Limb (tissue), 2 donors: ENCODE measurements around the gene ZFP36L2.

Experiments
- DNase-seq, 2 donors: peaks; one replicate each; pipeline ENCODE4 v3.0.0-alpha.2; 2016; ENCODE audit errors: extremely low spot score in 2 of 2

Gene ZFP36L2

DNA sequence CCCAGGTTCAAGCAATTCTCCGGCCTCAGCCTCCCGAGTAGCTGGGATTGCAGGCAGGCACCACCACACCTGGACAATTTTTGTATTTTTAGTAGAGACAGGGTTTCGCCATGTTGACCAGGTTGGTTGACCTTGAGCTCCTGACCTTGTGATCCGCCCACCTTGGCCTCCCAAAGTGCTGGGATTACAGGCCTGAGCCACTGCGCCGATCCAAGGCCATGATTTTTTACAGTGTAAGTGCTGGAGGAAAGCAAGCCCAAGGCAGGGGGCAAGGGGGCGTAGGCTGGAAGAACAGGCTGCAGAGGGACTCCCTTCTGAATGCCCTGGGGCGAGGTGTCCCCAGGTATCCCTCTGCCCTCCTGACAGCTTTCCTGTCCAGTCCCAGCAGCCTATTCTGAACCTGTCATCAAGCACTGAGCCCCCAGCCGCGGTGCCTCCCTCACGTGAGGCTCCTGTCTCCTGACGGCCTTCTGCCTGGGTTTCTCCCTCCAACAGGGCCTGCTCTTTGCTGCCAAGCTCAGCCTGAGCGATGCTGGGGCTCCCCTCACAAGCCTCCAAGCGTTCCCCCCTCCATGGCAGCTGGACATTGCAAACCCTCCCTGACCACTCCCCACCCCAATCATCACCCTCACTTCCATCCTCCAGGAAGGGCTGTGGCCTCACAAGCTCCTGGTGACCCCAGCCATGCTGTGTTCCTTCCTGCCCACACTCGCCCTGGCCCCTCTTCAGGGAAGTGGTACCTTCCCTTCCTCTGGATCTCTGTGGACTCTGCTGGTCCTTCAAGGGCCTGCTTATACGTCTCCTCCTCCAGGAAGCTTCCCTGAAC, 37.6 kb downstream of the ZFP36L2 start:
- no peak for DNase-seq

DNA sequence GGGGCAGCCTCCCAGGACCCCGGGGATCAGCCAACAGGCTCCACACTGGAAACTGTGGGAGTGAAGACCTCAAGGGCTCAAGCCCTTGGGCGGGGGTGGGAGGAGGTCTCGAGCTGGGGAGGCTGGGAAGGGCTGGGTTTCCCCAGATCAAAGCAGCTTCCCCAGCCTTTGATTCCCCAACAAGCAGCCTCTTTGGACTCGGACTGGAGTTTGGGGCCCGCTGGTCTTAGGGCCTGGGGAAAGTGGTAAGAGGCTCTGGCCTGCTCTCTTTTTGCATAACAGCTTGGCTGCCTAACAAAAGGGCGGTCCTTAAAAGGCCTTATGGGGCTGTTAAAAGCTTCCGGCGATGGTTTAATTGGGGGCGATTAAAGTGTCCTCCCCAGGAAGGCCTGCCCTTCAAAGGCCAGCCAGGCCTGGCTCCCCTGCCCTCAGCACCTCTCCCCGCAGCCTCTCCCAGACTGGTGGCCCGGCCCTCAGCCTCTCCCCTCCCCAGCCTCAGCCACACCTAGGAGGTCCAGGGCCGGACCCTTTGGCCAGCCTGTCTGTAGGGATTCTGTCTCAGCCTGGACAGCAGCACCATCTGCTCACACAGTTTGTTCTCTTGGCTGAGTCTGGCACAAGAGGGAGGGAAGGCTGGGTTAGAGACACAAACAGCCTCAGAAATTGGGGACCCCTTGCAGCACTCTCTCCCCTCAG, 39.6 kb downstream of the ZFP36L2 start:
- no peak for DNase-seq

DNA sequence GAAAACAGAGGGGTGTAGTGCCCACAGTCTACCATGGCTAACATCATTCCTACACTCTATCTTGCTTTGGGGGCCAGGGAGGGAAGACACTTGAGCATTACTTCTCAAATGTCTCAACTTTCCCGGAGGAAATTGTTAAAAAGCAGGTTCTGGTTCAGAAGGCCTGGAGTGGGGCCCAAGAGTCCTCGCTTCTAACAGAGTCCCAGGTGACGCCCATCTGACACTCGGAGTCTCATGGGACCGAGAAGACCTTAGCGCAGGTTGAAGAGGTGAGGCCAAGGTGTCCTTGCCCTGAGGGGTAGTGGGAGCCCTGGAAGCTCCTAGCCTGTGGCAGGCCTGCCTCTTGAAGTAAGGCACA, 40.1 kb downstream of the ZFP36L2 start:
- DNase-seq: no peak

DNA sequence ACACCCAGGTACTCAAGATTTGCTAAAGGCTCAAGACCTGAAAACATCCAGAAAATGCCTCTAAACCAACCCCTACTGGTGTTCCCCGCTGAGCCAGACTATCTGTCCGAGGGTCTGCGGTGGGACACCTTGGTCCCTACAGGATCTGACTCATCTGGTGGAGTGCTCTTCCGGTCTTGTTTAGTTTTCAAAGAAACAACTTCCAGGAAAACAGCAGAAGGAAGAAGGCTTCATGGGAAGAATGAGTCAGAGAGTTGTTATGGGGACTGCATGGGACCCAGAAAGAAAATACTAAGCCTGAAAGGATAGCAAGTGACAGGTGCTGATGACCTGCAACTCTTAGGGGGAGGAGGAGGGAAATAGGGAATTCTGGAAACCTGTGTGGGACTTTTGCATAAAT, 41.3 kb downstream of the ZFP36L2 start:
- DNase-seq: no peak

DNA sequence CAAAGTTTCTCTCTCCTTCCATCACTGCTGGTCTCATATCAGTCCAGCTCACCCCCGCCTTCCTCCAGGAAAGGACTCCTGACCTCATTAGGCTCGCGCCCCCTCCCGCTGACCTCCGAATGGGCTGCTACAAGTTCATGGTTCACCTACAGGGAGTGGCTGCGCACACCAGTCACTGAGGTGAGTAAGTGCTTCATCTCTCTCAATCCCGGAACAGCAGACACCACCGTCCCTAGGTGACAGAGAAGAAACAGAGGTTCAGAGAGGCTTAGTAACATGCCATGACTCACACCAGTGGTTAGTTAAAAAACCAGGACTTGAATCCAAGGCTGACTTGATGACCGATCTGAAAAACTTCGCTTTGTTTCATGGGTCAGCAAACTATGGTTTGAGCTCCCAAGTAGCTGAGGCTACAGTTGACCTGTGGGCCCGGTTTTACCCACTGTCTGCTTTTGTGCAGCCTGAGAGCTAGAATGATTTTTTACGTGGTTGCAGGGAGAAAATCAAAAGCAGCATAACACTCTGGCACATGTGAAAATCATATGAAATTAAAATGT, 42.0 kb downstream of the ZFP36L2 start:
- no peak for DNase-seq

DNA sequence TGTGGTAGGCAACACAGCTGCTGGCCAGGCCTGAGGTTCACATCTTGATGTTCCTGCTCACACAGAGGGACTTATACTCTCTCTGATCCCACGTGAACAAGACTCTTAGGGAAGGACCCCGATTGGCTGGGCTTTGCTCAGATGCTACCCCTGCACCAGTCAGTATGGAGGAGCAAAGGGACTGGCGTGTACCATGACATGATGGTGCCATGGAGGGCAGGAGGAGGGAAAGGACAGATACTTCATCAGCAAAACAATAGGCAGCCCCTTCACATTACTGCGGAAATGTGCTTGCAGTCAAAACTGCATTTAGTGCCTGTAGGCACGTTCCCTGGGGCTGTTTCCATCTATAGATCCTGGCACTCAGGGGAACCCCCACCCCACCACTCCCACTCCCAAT, 42.7 kb downstream of the ZFP36L2 start:
- no peak for DNase-seq

DNA sequence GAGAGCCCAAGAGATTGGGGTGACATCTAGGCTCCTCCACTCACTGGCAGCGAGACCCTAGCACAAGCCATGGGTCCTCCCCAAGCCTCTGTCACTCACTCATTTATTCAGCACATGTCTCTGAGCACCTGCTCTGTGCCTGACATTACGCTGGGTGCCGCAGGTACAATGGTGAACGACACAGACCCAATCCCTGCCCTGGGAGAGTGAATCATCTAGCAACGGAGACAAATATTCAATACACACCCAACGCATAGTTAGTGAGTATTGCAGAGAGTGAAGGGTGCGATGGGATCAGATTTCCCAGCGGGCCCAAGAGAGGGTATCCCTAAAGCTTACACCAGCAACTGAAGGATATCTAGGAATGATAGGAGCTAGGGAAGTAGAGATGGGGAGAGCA, 45.5 kb downstream of the ZFP36L2 start:
- no peak for DNase-seq

DNA sequence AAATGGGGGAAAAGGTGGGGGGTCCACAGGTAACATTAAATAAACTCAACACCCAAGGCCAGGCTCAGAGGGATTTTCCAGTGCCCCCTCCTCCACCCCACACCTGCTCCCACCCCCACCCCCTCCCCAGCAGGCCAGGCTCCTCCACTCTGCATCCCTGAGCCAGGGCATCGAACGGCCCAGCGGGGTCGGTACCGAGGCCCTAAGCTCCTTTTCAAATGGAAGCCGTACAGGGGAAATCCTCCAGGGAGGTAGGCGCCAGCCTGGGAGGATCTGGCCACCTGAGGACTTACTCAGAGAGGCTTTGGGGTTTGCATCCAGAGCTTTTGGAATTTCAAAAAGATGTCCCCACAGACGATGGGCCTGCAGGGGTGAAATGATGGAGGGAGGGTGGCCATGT, 46.5 kb downstream of the ZFP36L2 start:
- DNase-seq: no peak

DNA sequence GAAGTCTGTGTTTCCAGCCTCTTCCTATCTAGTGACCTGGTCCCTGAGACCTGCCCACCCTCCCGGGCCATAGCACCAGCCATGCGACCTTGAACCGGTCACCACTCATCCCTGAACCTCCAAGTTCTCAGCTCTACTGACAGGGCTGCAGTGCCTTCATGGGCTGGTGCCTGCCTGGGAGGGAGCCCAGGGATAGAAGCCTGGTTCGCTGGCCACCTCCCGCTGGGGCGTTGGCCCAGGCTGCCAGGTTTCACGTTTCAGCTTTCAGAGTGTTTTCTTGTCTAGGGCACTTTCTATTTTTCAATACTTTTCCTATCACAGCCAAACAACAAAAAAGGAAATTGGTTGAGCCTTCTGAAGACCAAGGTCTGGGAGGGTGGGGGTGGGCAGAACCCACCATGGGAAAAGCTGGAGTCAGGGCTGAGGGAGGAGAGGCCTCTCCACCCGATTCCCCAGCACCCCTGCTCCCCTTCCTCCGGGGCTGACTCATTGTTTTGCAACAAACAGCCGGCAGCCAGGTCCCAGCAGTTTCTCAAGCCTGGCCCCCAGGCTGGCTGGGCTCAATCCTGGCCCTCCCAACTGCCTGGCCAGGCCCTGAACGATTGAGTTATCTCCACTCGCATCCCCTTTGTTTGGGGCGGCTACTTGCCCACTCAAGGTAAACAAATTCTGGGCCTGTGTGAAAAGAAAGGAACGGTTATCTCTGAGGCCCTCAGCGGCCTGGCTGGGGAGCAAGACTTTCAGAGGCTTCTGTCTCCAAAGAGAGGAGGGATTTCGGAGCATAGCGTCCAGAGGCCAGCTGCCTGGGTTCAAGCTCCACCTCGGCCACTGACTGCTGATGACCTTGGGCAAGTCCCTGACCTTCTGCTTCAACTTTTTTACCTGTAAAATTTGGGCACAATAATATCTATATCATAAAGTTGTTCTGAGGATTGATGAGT, 47.5 kb downstream of the ZFP36L2 start:
- DNase-seq: peak in 1 of 2 donors; percentile 64

DNA sequence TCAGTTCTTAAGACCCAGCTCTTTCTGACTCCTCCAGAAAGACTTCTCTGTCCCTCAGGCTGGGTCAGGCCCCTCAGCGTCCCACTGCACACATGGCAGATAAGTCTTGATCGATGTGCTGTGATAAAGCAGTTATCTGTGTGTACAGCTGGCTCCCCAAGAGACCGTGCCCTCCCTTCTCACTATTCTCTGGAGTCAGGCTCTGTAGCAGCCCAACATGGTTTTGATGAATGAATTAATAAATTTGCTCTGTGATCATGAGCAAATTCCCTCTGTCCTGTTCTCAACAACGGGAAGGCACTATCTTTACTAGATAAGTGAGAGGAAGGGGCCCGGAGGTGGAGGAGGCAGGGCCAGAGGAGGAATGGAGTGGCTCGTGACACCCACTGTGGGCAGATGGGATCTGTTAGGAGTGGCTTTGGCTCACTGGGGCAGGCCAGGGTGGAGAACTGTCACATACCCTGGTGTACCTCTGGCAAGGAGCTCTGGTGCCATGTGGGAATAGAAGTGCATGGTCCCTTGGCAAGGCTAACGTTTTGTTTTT, 48.3 kb downstream of the ZFP36L2 start:
- DNase-seq: no peak

DNA sequence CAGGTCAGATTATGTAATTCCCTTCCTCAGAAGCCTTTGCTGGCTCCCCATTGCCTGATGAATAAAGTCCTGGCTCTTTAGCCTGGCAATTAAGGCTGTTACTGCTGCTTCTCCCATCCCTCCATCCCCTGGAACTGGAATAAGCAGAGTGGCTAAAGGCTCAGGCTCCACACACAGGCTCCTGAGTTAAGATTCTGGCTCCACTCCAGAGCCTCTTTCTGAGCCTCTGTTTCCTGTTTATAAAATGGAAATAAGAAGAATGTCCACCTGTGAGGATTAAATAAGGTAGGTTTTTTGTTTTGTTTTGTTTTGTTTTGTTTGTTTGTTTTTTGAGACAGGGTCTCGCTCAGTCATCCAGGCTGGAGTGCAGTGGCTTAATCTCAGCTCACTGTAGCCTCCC, 50.0 kb downstream of the ZFP36L2 start:
- no peak for DNase-seq

DNA sequence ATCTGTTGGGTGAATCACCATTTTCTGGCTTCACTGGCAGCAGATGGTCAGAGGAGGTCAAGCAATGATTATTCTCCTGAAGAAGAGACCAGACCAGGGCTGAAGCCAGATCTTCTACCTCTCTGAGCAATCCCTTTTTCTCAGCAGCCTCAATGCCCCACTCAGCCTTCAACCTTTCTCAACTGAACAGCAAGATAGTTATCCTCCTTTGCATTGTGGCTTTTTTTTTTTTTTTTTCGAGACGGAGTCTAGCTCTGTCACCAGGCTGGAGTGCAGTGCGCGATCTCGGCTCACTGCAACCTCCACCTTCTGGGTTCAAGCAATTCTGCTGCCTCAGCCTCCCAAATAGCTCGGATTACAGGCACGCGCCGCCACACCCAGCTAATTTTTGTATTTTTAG, 50.5 kb downstream of the ZFP36L2 start:
- no peak for DNase-seq

DNA sequence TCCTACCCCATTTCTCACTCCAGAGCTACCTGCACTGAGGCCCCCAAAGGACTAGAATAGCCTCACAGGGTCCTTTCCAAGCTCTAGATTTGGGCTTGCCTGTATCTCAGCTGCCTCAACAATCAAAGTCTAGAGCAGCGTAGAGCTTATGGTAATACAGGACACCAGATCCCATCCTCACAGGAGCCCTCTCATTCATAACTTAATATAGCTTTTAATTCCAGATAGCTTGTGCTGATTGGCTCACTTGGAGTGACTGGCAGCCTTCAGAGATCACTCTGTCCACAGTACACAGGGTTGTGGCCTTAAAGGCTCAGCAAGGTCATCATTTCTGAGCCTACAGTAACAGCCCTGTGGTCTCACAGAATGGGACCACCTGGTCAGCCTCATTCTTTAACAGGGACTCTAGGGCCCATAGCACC, 51.4 kb downstream of the ZFP36L2 start:
- no peak for DNase-seq

DNA sequence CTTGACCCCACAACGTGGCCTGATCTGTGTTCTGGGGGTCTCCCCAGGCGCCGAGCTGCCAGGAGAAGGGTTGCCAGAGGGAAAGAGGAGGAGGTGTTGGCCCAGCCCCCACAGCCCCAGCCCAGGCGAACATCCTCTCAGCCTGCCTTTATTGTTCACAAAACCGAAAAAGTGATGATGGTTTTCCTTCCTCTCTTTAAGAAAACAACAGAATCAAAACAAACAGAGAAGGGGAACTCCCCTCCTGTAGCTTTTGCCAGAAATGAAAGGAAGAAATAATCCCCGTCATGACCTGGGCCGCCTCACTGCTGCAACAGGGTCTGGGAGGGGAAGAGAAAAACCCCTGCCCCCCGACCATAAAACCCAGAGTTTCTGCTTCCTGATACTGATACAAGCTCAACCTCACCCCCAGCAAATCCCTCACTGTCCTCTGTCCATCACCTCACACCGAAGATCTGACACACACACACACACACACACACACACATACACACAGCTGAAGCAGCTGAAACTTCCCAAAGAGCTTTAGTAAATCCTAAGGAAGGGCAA, 52.0 kb downstream of the ZFP36L2 start:
- no peak for DNase-seq
